Fibroblast of the aortic adventitia (primary cell): ENCODE measurements around the gene ZBTB16. TPM values are rescaled to one million over a fixed set of nuclear protein-coding genes. Genes with fewer than 3 reads are reported as not detected.

Source experiments
- DNase-seq: peaks from one replicate; pipeline ENCODE4 v3.0.0-alpha.2; 2010; ENCODE audit warnings: low read depth
- H3K4me3 ChIP-seq: 2 replicates; pipeline ENCODE4 v1.5.1; 2011; ENCODE audit warnings: low read depth, mild to moderate bottlenecking, control low read depth, low read length, moderate library complexity
- CTCF ChIP-seq: IDR thresholded peaks from 2 replicates; pipeline ENCODE4 v1.5.1; 2011; ENCODE audit warnings: mild to moderate bottlenecking, low read length, control low read depth, inconsistent platforms; ENCODE audit not compliant: insufficient read depth
- total RNA-seq: library from RNA; depleted of rRNA; stranded (reverse); fragments of >200 nt; gene quantifications from 2 replicates; pipeline ENCODE4 v1.2.3, GENCODE V29; 2012; ENCODE audit warnings: low replicate concordance

ZBTB16 gene
- total RNA-seq, 1 donor = 0.27 TPM

GRCh38 chr11:114060392-114061047 is 1.0 kb downstream of the ZBTB16 start:
- H3K4me3 ChIP-seq = peak overlapping the region; percentile 65
- peak; percentile 27 for DNase-seq
- TF ChIP-seq CTCF = no peak

GRCh38 chr11:114061048-114061680 is 1.7 kb downstream of the ZBTB16 start:
- H3K4me3 ChIP-seq = peak overlapping the region; percentile 65
- no peak for DNase-seq
- no peak for TF ChIP-seq CTCF

- no peak for DNase-seq
- no peak for TF ChIP-seq CTCF
- no peak overlapping the region for H3K4me3 ChIP-seq
These were observed 2.2 kb downstream of the ZBTB16 start for GRCh38 chr11:114061681-114062049.

- H3K4me3 ChIP-seq = no peak overlapping the region
- no peak for DNase-seq
- TF ChIP-seq CTCF = no peak
These were observed 2.8 kb downstream of the ZBTB16 start for GRCh38 chr11:114062272-114062671.

- H3K4me3 ChIP-seq = no peak overlapping the region
- no peak for TF ChIP-seq CTCF
- no peak for DNase-seq
These were observed 3.8 kb downstream of the ZBTB16 start for GRCh38 chr11:114063149-114063828.

- no peak for DNase-seq
- H3K4me3 ChIP-seq = no peak overlapping the region
- TF ChIP-seq CTCF = no peak
These were observed 4.3 kb downstream of the ZBTB16 start for GRCh38 chr11:114063829-114064201.
